Measurements from ENCODE around the gene TUBGCP2.

DNA sequence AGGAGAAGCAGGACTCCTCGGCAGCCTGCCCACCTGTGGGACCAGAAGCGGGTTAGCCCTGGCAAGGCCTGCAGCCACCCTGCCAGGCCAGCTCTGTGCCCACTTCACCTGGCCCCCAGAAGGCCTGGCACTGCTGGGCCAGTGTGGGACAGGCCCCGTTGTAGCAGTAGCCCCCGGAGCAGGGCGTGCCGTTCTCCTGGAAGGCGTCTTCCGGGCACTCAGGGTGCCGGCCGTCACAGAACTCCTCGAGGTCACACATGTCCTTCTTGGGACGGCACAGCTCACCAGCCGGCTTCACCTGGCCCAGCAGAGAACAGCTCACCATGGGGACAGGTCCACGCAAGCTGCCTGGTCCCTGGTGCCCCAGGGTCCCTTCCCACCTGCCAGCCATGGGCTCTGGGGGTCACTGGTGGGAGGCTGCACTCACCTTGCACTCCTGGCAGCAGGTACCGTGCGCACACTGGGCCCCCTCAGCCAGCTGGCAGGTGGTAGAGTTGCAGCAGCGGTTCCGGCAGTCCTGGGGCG, 37.8 kb downstream of the TUBGCP2 start:
- no peak for TF ChIP-seq CTCF (IDR thresholded peaks at IDR 0.05; ENCODE audit: low read depth, low read length, poor library complexity, severe bottlenecking)
- TF ChIP-seq EZH2phosphoT487 (IDR thresholded peaks at IDR 0.05; ENCODE audit: borderline replicate concordance, low read length), result no peak
